Gastrocnemius medialis (tissue), 4 donors: ENCODE measurements around the gene ZBTB16. TPM values are rescaled to one million over a fixed set of nuclear protein-coding genes. Genes with fewer than 3 reads are reported as not detected.

ENCODE experiments used
- ATAC-seq, 2 donors: fragments of 150-250 bp; one replicate each; pipeline ENCODE4 v1.9.1; 2016
- DNase-seq, 2 donors: peaks; one replicate each; pipeline ENCODE4 v3.0.0-alpha.2; 2019
- H3K27ac ChIP-seq, 4 donors: fragments of 200-600 bp; sonication (generic); 1 replicate in 1 of 4; 2 replicates in 3 of 4; pipeline ENCODE4 v1.5.1; 2016 to 2018; ENCODE audit warnings: mild to moderate bottlenecking in 2 of 4, moderate library complexity in 1 of 4
- H3K27me3 ChIP-seq, 3 donors: fragments of 200-600 bp; sonication (generic) in 2 of 3; 1 replicate in 1 of 3; 2 replicates in 2 of 3; pipeline versions ENCODE4 v1.5.1 to v1.6.0; 2016 to 2019; ENCODE audit warnings: mild to moderate bottlenecking in 1 of 3, moderate library complexity in 1 of 3
- H3K36me3 ChIP-seq, 2 donors: fragments of 200-600 bp; sonication (generic) in 1 of 2; one replicate each; pipeline ENCODE4 v1.5.1; 2017 to 2018
- H3K4me1 ChIP-seq, 2 donors: fragments of 200-600 bp; sonication (generic) in 1 of 2; one replicate each; pipeline ENCODE4 v1.5.1; 2016 to 2017; ENCODE audit warnings: mild to moderate bottlenecking in 2 of 2
- H3K4me3 ChIP-seq, 4 donors: fragments of 200-600 bp; sonication (generic) in 3 of 4; 1 replicate in 1 of 4; 2 replicates in 3 of 4; pipeline ENCODE4 v1.5.1; 2016 to 2019; ENCODE audit warnings: mild to moderate bottlenecking in 2 of 4
- H3K9me3 ChIP-seq, 3 donors: fragments of 200-600 bp; sonication (generic) in 2 of 3; 1 replicate in 1 of 3; 2 replicates in 2 of 3; pipeline ENCODE4 v1.5.1; 2016 to 2019
- POLR2A ChIP-seq, 2 donors: fragments of 450-650 bp; IDR thresholded peaks; one replicate each; pipeline ENCODE4 v1.6.1; 2017; ENCODE audit warnings: antibody characterized with exemption in 2 of 2, mild to moderate bottlenecking in 2 of 2, moderate library complexity in 2 of 2
- in situ Hi-C, 4 donors: fragments of 200-750 bp; cut with MboI; loops; one replicate each; pipeline versions ENCODE4 v1.15.0 to v1.8.0; 2017; ENCODE audit warnings: low sequenced_read_pairs in 4 of 4
- intact Hi-C: fragments of 100-400 bp; cut with DNase I; formaldehyde crosslinking; loops from one replicate; pipeline ENCODE4 v1.15.1; 2023; ENCODE audit warnings: low total_unique reads
- total RNA-seq, 4 donors: library from RNA; depleted of rRNA; stranded (reverse); fragments of >200 nt; gene quantifications; one replicate each; pipeline versions ENCODE4 v1.1.0 to v1.2.3, GENCODE V29; 2016
- TF ChIP-seq, protein P1 (sequence below), 5 experiments: fragments of 450-650 bp in 3 of 5; fragments of 200-600 bp in 2 of 5; sonication (generic) in 2 of 5; IDR thresholded peaks in 4 of 5; conservative IDR thresholded peaks in 1 of 5; 1 replicate in 4 of 5; 2 replicates in 1 of 5; pipeline ENCODE4 v1.5.1; 2016 to 2019; ENCODE audit warnings: antibody characterized with exemption in 5 of 5, mild to moderate bottlenecking in 3 of 5, moderate library complexity in 3 of 5

ZBTB16 gene
- total RNA-seq, 4 donors from 2014 or later: 156 to 250 (median 196) TPM

- Histone ChIP-seq H3K9me3 (no peaks in the 10 kb centered on the region), H3K36me3 (no peaks in the 10 kb centered on the region), H3K4me3 (peak overlapping the region in 3 of 4 donors; percentile 12 to 62 (median 39)), H3K27ac (peak overlapping the region; percentile 94 to 99 (median 96)), H3K4me1 (peaks cover 88 to 92% of the 10 kb centered on the region in 2 donors), H3K27me3 (no peaks in the 10 kb centered on the region)
- intact Hi-C loops (loop anchor here (5.0 kb wide), 1 partner anchor 103 kb away; no protein-coding TSS in a partner anchor), in situ Hi-C loops (loop anchor here in 3 of 4 donors (5.0 to 10.0 kb wide), 3 partner anchors 108 to 113 kb away; no protein-coding TSS in a partner anchor)
- ATAC-seq (peak; percentile 10 to 13), DNase-seq (peak; percentile 59 to 78)
- no peak for TF ChIP-seq POLR2A (IDR thresholded peaks at IDR 0.05)
- TF ChIP-seq, protein P1, sequence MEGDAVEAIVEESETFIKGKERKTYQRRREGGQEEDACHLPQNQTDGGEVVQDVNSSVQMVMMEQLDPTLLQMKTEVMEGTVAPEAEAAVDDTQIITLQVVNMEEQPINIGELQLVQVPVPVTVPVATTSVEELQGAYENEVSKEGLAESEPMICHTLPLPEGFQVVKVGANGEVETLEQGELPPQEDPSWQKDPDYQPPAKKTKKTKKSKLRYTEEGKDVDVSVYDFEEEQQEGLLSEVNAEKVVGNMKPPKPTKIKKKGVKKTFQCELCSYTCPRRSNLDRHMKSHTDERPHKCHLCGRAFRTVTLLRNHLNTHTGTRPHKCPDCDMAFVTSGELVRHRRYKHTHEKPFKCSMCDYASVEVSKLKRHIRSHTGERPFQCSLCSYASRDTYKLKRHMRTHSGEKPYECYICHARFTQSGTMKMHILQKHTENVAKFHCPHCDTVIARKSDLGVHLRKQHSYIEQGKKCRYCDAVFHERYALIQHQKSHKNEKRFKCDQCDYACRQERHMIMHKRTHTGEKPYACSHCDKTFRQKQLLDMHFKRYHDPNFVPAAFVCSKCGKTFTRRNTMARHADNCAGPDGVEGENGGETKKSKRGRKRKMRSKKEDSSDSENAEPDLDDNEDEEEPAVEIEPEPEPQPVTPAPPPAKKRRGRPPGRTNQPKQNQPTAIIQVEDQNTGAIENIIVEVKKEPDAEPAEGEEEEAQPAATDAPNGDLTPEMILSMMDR (IDR thresholded peaks at IDR 0.05 in 4 of 5, conservative IDR thresholded peaks at IDR 0.05 in 1 of 5): no peak
These were observed 115.4 kb downstream of the ZBTB16 start for GRCh38 chr11:114174712-114175495.

DNA sequence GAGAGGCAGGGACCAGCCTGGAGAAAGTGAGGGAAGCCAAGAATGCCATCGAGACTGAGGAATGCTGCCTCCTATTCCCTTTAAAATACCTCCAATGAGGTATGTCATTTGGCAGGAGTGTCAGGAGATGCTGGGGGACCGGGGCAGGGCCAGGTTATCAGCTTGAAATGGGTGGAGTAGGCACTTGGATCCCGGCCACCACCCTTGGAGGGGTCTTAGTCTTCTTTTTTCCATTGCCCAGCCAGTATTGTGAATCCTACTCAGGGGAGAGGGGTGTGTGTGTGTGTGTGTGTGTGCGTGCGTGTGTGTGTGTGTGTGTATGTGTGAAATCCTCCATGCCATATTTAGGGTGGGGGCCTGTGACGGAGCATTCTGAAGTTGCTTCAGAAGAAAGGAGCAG lies 116.2 kb downstream of the ZBTB16 start:
- Histone ChIP-seq H3K4me1 (peaks cover 83 to 92% of the 10 kb centered on the region in 2 donors), H3K9me3 (no peaks in the 10 kb centered on the region), H3K27me3 (no peaks in the 10 kb centered on the region), H3K4me3 (peak overlapping the region in 3 of 4 donors; percentile 12 to 62 (median 48)), H3K27ac (peak overlapping the region; percentile 94 to 99 (median 96)), H3K36me3 (no peaks in the 10 kb centered on the region)
- ATAC-seq (no peak), DNase-seq (no peak)
- intact Hi-C loops: loop anchor here (5.0 kb wide), 1 partner anchor 103 kb away; no protein-coding TSS in a partner anchor
- in situ Hi-C loops: loop anchor here in 3 of 4 donors (5.0 to 10.0 kb wide), 3 partner anchors 108 to 113 kb away; no protein-coding TSS in a partner anchor
- TF ChIP-seq POLR2A (IDR thresholded peaks at IDR 0.05): no peak
- TF ChIP-seq, protein P1 (IDR thresholded peaks at IDR 0.05 in 4 of 5, conservative IDR thresholded peaks at IDR 0.05 in 1 of 5): no peak

DNA sequence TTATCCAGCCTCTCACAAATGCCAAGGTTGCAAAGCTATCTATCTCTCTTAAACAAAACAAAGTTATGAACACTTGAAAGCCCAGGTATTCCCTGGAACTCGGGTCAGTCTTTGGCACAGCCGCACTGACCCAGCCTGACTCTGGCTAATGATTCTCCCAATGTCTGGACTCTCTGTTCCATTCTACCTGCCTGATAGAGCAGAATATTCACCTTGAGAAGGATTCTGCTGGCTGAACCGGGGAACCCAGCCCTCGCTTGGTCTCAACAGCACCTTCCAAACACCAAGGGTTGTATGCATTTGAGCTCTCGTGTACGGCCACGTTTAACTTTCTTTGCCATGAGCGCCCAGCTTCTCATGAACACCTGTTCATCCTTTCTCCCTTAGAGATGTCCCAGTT lies 116.8 kb downstream of the ZBTB16 start:
- ATAC-seq (no peak), DNase-seq (no peak)
- Histone ChIP-seq H3K27me3 (no peaks in the 10 kb centered on the region), H3K9me3 (no peaks in the 10 kb centered on the region), H3K4me3 (peak overlapping the region in 3 of 4 donors; percentile 36 to 62 (median 48)), H3K27ac (peak overlapping the region; percentile 94 to 99 (median 96)), H3K36me3 (no peaks in the 10 kb centered on the region), H3K4me1 (peaks cover 84 to 92% of the 10 kb centered on the region in 2 donors)
- TF ChIP-seq, protein P1 (IDR thresholded peaks at IDR 0.05 in 4 of 5, conservative IDR thresholded peaks at IDR 0.05 in 1 of 5): no peak
- TF ChIP-seq POLR2A (IDR thresholded peaks at IDR 0.05): no peak
- intact Hi-C loops: loop anchor here (5.0 kb wide), 1 partner anchor 104 kb away; no protein-coding TSS in a partner anchor
- in situ Hi-C loops: loop anchor here in 3 of 4 donors (5.0 to 10.0 kb wide), 3 partner anchors 109 to 114 kb away; no protein-coding TSS in a partner anchor

DNA sequence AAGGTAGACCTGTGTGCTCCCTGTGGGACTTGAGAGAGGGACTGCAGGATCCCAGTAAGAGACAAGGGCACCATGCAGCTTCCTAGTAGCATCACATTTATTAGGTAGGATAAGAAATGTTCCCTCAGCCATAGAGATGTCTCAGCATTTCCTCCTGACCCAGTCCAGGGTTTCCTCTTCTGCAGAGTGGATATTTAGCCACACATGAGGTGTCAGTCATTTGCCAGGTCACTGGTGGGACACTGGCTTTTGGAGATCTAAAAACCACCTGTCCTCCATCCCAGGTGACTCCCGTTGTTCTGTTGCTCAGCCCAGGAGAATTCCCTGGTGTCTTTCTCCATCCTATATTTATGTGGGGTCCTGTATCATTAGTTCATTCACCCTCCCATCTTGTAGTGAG lies 119.1 kb downstream of the ZBTB16 start:
- H3K4me3 ChIP-seq: peak overlapping the region in 3 of 4 donors; percentile 34 to 62 (median 48)
- intact Hi-C loops (loop anchor here (1.0 to 5.0 kb wide), 3 partner anchors 15 to 106 kb away; no protein-coding TSS in a partner anchor), in situ Hi-C loops (loop anchor here in 3 of 4 donors (5.0 to 10.0 kb wide), 3 partner anchors 111 to 116 kb away; no protein-coding TSS in a partner anchor)
- no peaks in the 10 kb centered on the region for H3K9me3 ChIP-seq
- no peak for TF ChIP-seq POLR2A (IDR thresholded peaks at IDR 0.05)
- TF ChIP-seq, protein P1 (IDR thresholded peaks at IDR 0.05 in 4 of 5, conservative IDR thresholded peaks at IDR 0.05 in 1 of 5): no peak
- peaks cover 86 to 91% of the 10 kb centered on the region in 2 donors for H3K4me1 ChIP-seq
- DNase-seq (peak; percentile 81 to 83), ATAC-seq (peak; percentile 13 to 26)
- no peaks in the 10 kb centered on the region for H3K36me3 ChIP-seq
- H3K27me3 ChIP-seq: no peaks in the 10 kb centered on the region
- H3K27ac ChIP-seq: peak overlapping the region; percentile 94 to 99 (median 96)
